NCI-H128 (cell line): ENCODE data around the gene SFRP4.
"Not testable (repeated sequence)": the region's sequence is repeated elsewhere in the genome, so short reads cannot be mapped to it uniquely, and the experiment has no call there.

Experiments used
- DNase-seq: peaks from one replicate; lab custom pipeline; 2025; ENCODE audit not compliant: unreplicated experiment; lab: John Stamatoyannopoulos, UW

Gene SFRP4

GRCh38 chr7:37916673-37917660 is at the start of gene SFRP4:
Gene SFRP4, minus strand, starts transcription at chr7:37916817. Its CDS starts 280 bp downstream, at chr7:37916537.
- no peak for DNase-seq

GRCh38 chr7:37964196-37964595 is 47.6 kb upstream of the SFRP4 start:
- DNase-seq: no peak

- DNase-seq: no peak
Observed at GRCh38 chr7:37961251-37961650, 44.6 kb upstream of the SFRP4 start.

GRCh38 chr7:37960483-37960882 is 43.9 kb upstream of the SFRP4 start:
- DNase-seq: no peak

GRCh38 chr7:37957221-37957970 is 40.8 kb upstream of the SFRP4 start:
- no peak for DNase-seq

- DNase-seq: no peak
Observed at GRCh38 chr7:37956791-37957190, 40.2 kb upstream of the SFRP4 start.

GRCh38 chr7:37954217-37954616 is 37.6 kb upstream of the SFRP4 start:
- DNase-seq: not testable (repeated sequence)

- DNase-seq: no peak
Observed at GRCh38 chr7:37952240-37952639, 35.6 kb upstream of the SFRP4 start.

GRCh38 chr7:37947941-37948210 is 31.3 kb upstream of the SFRP4 start:
- no peak for DNase-seq

GRCh38 chr7:37947138-37947940 is 30.7 kb upstream of the SFRP4 start:
- no peak for DNase-seq

- no peak for DNase-seq
Observed at GRCh38 chr7:37945336-37945735, 28.7 kb upstream of the SFRP4 start.

- DNase-seq: no peak
Observed at GRCh38 chr7:37944737-37945054, 28.1 kb upstream of the SFRP4 start.

GRCh38 chr7:37943905-37944736 is 27.5 kb upstream of the SFRP4 start:
- DNase-seq: no peak

- no peak for DNase-seq
Observed at GRCh38 chr7:37942934-37943610, 26.5 kb upstream of the SFRP4 start.

- DNase-seq: no peak
Observed at GRCh38 chr7:37933018-37933566, 16.5 kb upstream of the SFRP4 start.

- DNase-seq: no peak
Observed at GRCh38 chr7:37932543-37932942, 15.9 kb upstream of the SFRP4 start.

GRCh38 chr7:37930226-37930948 is 13.8 kb upstream of the SFRP4 start:
- no peak for DNase-seq

- no peak for DNase-seq
Observed at GRCh38 chr7:37928878-37929277, 12.3 kb upstream of the SFRP4 start.

- DNase-seq: no peak
Observed at GRCh38 chr7:37927773-37928444, 11.3 kb upstream of the SFRP4 start.
